ENCODE results near the gene HNRNPC. TPM values are rescaled to one million over a fixed set of nuclear protein-coding genes. Genes with fewer than 3 reads are reported as not detected.
A peak's percentile ranks its signal among the peaks of the same experiment; 100 is the strongest.

The HNRNPC gene
- total RNA-seq, 1 experiment from 2014 or later: 1,062 TPM

DNA sequence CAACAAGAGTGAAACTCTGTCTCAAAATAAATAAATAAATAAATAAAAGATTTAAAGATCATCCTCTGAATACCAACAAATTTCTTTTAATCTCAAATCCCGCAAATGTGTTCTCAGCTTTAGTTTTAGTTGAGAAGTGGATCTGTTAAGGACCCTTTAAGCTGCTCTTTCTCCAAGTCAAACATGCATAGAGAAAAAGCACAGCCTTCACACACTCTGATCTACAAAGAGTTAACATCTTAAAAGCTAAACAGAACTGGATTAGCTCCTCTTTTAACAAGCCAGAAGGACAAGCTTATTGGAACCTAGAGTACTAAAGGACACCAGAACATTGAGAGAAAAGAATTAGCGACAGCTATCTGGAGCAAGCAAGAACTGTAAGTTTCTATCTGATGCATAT lies 10.5 kb upstream of the HNRNPC start, which contains the start of gene RPGRIP1:
Gene RPGRIP1 (plus strand): TSS at position 301 of the 400 bp plus-strand sequence. CDS start 7,894 bp downstream, outside the sequence.
- Histone ChIP-seq H3K79me1 (ENCODE audit: insufficient read depth, low read depth, low read length, poor library complexity, severe bottlenecking) (no peaks in the 10 kb centered on the region), H3K9ac (ENCODE audit: extremely low read depth, insufficient read length, low read length) (no peak within 1 kb of the TSS), H4K20me1 (ENCODE audit: control insufficient read depth, insufficient read depth, insufficient read length) (no peaks in the 10 kb centered on the region), H3K4me1 (ENCODE audit: insufficient read depth, low read length) (no peaks in the 10 kb centered on the region), H3K4ac (ENCODE audit: low read depth, low read length) (no peak within 1 kb of the TSS), H4K8ac (replicated peaks; ENCODE audit: insufficient read length, low read depth, low read length) (no peak within 1 kb of the TSS), H2AK5ac (ENCODE audit: insufficient read length, low read length) (no peak within 1 kb of the TSS), H3K56ac (ENCODE audit: insufficient read length, low read depth, low read length) (no peak within 1 kb of the TSS), H3T11ph (ENCODE audit: low read length) (no peak within 1 kb of the TSS), H4K5ac (ENCODE audit: insufficient read length, low read depth, low read length) (no peak within 1 kb of the TSS), H3K23me2 (ENCODE audit: insufficient read length, low read depth, low read length, poor library complexity, severe bottlenecking) (no peaks in the 10 kb centered on the region), H2BK15ac (ENCODE audit: low read depth, low read length) (no peak within 1 kb of the TSS), H3K79me2 (ENCODE audit: insufficient read depth, low read length) (no peaks in the 10 kb centered on the region), H3K27ac (ENCODE audit: insufficient read length, low read depth, low read length) (no peak within 1 kb of the TSS), H2AFZ (ENCODE audit: low read length) (no peak within 1 kb of the TSS), H3K9me3 (ENCODE audit: control insufficient read depth, low read depth, low read length) (no peaks in the 10 kb centered on the region), H2BK5ac (ENCODE audit: insufficient read length, low read length) (no peak within 1 kb of the TSS), H2BK20ac (ENCODE audit: low read depth, low read length, poor library complexity, severe bottlenecking) (no peak within 1 kb of the TSS), H3K18ac (ENCODE audit: insufficient read length, low read depth, low read length) (no peak within 1 kb of the TSS), H3K14ac (ENCODE audit: insufficient read depth, low read length) (no peak within 1 kb of the TSS), H2BK12ac (ENCODE audit: insufficient read length, low read depth, low read length) (no peak within 1 kb of the TSS), H2BK120ac (ENCODE audit: low read depth, low read length, poor library complexity, severe bottlenecking) (no peak within 1 kb of the TSS), H3K4me2 (ENCODE audit: insufficient read depth, insufficient read length, low read length) (no peak within 1 kb of the TSS), H4K91ac (ENCODE audit: insufficient read length, low read depth, low read length) (no peak within 1 kb of the TSS), H3K27me3 (ENCODE audit: insufficient read depth, low read length) (no peaks in the 10 kb centered on the region), H3K23ac (ENCODE audit: insufficient read length, low read depth, low read length) (no peak within 1 kb of the TSS)
- TF ChIP-seq, protein P1, sequence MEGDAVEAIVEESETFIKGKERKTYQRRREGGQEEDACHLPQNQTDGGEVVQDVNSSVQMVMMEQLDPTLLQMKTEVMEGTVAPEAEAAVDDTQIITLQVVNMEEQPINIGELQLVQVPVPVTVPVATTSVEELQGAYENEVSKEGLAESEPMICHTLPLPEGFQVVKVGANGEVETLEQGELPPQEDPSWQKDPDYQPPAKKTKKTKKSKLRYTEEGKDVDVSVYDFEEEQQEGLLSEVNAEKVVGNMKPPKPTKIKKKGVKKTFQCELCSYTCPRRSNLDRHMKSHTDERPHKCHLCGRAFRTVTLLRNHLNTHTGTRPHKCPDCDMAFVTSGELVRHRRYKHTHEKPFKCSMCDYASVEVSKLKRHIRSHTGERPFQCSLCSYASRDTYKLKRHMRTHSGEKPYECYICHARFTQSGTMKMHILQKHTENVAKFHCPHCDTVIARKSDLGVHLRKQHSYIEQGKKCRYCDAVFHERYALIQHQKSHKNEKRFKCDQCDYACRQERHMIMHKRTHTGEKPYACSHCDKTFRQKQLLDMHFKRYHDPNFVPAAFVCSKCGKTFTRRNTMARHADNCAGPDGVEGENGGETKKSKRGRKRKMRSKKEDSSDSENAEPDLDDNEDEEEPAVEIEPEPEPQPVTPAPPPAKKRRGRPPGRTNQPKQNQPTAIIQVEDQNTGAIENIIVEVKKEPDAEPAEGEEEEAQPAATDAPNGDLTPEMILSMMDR (conservative IDR thresholded peaks at IDR 0.05): no peak
- Mint-ChIP-seq H3K27ac (peak within 1 kb of the TSS in 1 of 3 experiments; percentile 44; a peak in 2 of 7 replicates), H3K9me3 (no peaks in the 10 kb centered on the region), H3K27me3 (ENCODE audit: low read depth) (no peaks in the 10 kb centered on the region), H3K4me3 (no peak within 1 kb of the TSS), H3K4me1 (0 out of 4 replicates have a peak, but pooled peaks cover 0 to 3% of the 10 kb centered on the region in 2 experiments), H3K36me3 (ENCODE audit: insufficient read depth in 1 of 3, low read depth in 3 of 3) (no peaks in the 10 kb centered on the region)
- WGBS (ENCODE audit: extremely low coverage, insufficient read length, low lambda C conversion rate): no CpG with 5 or more reads among the region's 2 CpGs
- DNase-seq: no peak

Measured in H9 (cell line).